ENCODE data around the gene FHAD1. TPM values are rescaled to one million over a fixed set of nuclear protein-coding genes. Genes with fewer than 3 reads are reported as not detected.

The FHAD1 gene
- total and polyA plus RNA-seq, 9 of the 15 experiments (the other 6 are each of a cell fraction or from before 2014, with no cell fraction given) = 0.32 to 2.1 (median 1.5) TPM; not detected in 1

DNA sequence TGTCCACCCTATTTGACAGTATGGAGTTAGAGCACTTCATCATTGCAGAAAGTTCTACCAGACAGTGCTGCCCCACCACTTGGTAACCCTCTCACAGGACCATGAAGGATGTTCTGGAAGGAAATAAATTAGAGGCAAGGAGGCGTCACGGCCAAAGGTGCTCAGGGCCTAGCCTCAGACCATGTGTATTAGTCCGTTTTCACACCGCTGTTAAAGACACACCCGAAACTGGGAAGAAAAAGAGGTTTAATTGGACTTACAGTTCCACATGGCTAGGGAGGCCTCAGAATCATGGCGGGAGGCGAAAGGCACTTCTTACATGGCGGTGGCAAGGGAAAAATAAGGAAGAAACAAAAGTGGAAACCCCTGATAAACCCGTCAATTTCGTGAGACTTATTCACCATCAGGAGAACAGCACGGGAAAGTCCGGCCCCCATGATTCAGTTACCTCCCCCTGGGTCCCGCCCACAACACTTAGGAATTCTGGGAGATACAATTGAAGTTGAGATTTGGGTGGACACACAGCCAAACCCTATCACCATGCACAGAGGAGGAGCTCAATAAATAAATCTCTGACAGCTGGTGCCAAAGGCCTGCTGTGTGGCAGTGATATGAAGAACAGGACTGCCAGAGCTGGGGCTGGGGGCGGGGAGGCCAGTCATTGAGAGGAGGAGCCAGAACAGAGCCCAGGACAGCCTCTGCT, 75.8 kb downstream of the FHAD1 start (continued):
- TF ChIP-seq ZC3H8 (IDR thresholded peaks at IDR 0.05) (no peak), HDGF (IDR thresholded peaks at IDR 0.05) (no peak), ZNF282 (CRISPR knock-in tag; IDR thresholded peaks at IDR 0.05) (no peak), FOXP1 (CRISPR knock-in tag; IDR thresholded peaks at IDR 0.05) (no peak), MEIS2 (IDR thresholded peaks at IDR 0.05; ENCODE audit: partially characterized antibody) (peak; percentile 93), GABPB2 (CRISPR knock-in tag; conservative IDR thresholded peaks at IDR 0.05) (no peak), JUND (IDR thresholded peaks at IDR 0.05; ENCODE audit: borderline replicate concordance, low read depth, low read length) (no peak), JUND (tag; IDR thresholded peaks at IDR 0.05; ENCODE audit: borderline replicate concordance, low read depth, low read length) (no peak), ATF1 (CRISPR knock-in tag; IDR thresholded peaks at IDR 0.05) (no peak), ATF1 (tag; IDR thresholded peaks at IDR 0.05) (peak; percentile 8; the same call in 1 of the 2 replicates), HMG20B (CRISPR knock-in tag; IDR thresholded peaks at IDR 0.05) (no peak), ZNF444 (CRISPR knock-in tag; IDR thresholded peaks at IDR 0.05) (no peak), RHOXF2B (CRISPR knock-in tag; conservative IDR thresholded peaks at IDR 0.05) (no peak), ZFP36 (IDR thresholded peaks at IDR 0.05; ENCODE audit: low read depth, low read length, partially characterized antibody) (peak; percentile 52)
- TF ChIP-seq, protein P1, sequence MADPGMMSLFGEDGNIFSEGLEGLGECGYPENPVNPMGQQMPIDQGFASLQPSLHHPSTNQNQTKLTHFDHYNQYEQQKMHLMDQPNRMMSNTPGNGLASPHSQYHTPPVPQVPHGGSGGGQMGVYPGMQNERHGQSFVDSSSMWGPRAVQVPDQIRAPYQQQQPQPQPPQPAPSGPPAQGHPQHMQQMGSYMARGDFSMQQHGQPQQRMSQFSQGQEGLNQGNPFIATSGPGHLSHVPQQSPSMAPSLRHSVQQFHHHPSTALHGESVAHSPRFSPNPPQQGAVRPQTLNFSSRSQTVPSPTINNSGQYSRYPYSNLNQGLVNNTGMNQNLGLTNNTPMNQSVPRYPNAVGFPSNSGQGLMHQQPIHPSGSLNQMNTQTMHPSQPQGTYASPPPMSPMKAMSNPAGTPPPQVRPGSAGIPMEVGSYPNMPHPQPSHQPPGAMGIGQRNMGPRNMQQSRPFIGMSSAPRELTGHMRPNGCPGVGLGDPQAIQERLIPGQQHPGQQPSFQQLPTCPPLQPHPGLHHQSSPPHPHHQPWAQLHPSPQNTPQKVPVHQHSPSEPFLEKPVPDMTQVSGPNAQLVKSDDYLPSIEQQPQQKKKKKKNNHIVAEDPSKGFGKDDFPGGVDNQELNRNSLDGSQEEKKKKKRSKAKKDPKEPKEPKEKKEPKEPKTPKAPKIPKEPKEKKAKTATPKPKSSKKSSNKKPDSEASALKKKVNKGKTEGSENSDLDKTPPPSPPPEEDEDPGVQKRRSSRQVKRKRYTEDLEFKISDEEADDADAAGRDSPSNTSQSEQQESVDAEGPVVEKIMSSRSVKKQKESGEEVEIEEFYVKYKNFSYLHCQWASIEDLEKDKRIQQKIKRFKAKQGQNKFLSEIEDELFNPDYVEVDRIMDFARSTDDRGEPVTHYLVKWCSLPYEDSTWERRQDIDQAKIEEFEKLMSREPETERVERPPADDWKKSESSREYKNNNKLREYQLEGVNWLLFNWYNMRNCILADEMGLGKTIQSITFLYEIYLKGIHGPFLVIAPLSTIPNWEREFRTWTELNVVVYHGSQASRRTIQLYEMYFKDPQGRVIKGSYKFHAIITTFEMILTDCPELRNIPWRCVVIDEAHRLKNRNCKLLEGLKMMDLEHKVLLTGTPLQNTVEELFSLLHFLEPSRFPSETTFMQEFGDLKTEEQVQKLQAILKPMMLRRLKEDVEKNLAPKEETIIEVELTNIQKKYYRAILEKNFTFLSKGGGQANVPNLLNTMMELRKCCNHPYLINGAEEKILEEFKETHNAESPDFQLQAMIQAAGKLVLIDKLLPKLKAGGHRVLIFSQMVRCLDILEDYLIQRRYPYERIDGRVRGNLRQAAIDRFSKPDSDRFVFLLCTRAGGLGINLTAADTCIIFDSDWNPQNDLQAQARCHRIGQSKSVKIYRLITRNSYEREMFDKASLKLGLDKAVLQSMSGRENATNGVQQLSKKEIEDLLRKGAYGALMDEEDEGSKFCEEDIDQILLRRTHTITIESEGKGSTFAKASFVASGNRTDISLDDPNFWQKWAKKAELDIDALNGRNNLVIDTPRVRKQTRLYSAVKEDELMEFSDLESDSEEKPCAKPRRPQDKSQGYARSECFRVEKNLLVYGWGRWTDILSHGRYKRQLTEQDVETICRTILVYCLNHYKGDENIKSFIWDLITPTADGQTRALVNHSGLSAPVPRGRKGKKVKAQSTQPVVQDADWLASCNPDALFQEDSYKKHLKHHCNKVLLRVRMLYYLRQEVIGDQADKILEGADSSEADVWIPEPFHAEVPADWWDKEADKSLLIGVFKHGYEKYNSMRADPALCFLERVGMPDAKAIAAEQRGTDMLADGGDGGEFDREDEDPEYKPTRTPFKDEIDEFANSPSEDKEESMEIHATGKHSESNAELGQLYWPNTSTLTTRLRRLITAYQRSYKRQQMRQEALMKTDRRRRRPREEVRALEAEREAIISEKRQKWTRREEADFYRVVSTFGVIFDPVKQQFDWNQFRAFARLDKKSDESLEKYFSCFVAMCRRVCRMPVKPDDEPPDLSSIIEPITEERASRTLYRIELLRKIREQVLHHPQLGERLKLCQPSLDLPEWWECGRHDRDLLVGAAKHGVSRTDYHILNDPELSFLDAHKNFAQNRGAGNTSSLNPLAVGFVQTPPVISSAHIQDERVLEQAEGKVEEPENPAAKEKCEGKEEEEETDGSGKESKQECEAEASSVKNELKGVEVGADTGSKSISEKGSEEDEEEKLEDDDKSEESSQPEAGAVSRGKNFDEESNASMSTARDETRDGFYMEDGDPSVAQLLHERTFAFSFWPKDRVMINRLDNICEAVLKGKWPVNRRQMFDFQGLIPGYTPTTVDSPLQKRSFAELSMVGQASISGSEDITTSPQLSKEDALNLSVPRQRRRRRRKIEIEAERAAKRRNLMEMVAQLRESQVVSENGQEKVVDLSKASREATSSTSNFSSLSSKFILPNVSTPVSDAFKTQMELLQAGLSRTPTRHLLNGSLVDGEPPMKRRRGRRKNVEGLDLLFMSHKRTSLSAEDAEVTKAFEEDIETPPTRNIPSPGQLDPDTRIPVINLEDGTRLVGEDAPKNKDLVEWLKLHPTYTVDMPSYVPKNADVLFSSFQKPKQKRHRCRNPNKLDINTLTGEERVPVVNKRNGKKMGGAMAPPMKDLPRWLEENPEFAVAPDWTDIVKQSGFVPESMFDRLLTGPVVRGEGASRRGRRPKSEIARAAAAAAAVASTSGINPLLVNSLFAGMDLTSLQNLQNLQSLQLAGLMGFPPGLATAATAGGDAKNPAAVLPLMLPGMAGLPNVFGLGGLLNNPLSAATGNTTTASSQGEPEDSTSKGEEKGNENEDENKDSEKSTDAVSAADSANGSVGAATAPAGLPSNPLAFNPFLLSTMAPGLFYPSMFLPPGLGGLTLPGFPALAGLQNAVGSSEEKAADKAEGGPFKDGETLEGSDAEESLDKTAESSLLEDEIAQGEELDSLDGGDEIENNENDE (IDR thresholded peaks at IDR 0.05; ENCODE audit: low read depth, low read length) = no peak
- TF ChIP-seq, protein P2, sequence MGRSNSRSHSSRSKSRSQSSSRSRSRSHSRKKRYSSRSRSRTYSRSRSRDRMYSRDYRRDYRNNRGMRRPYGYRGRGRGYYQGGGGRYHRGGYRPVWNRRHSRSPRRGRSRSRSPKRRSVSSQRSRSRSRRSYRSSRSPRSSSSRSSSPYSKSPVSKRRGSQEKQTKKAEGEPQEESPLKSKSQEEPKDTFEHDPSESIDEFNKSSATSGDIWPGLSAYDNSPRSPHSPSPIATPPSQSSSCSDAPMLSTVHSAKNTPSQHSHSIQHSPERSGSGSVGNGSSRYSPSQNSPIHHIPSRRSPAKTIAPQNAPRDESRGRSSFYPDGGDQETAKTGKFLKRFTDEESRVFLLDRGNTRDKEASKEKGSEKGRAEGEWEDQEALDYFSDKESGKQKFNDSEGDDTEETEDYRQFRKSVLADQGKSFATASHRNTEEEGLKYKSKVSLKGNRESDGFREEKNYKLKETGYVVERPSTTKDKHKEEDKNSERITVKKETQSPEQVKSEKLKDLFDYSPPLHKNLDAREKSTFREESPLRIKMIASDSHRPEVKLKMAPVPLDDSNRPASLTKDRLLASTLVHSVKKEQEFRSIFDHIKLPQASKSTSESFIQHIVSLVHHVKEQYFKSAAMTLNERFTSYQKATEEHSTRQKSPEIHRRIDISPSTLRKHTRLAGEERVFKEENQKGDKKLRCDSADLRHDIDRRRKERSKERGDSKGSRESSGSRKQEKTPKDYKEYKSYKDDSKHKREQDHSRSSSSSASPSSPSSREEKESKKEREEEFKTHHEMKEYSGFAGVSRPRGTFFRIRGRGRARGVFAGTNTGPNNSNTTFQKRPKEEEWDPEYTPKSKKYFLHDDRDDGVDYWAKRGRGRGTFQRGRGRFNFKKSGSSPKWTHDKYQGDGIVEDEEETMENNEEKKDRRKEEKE (IDR thresholded peaks at IDR 0.05; ENCODE audit: borderline replicate concordance in 1 of 2, control insufficient read depth in 1 of 2, low read depth in 2 of 2, low read length in 1 of 2) = no peak

Data from K562 (cell line).